DND-41 (cell line): Measurements from ENCODE around the gene ZNF536.

Experiments used
- EZH2 ChIP-seq: IDR thresholded peaks from 3 replicates; pipeline ENCODE4 v1.6.1; 2012; ENCODE audit warnings: borderline replicate concordance, low read depth, mild to moderate bottlenecking, moderate library complexity, low read length, inconsistent platforms; ENCODE audit not compliant: severe bottlenecking
- TF ChIP-seq, protein P1 (sequence below): IDR thresholded peaks from 2 replicates; pipeline ENCODE4 v1.5.1; 2012; ENCODE audit warnings: borderline replicate concordance, low read length, moderate library complexity, mild to moderate bottlenecking; ENCODE audit not compliant: poor library complexity, severe bottlenecking; ENCODE audit errors: extremely low read depth

DNA sequence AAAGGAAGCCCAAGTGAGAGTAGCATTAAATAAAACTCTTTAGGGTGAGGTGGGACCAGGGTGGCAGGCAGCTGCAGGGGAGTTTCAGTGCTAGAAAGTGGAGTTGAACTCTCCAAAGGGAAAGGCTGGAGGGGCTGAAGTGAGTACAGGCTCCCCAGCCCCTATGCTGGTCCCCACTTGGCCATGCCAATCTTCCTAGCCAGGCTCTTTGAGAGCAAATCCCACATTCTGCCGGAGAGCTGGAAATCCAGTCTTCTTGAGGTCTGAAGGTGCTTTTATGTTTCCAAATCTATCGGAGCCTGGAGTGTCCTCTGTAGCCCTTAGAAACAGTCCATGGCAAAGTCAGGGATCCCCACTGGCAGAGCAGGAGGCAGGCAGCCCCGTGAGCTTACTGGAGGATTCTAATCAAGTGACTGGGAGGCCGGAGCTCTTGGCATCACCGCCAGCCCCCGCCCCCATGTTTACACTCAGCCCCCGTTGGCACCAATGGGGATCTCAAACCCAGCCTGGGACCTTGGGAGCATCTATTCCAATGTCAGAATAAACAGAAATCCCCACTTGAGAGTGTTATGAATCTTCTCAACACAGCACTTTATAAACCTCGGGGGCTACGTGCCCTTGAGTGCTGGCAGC, 18.3 kb downstream of the ZNF536 start:
- TF ChIP-seq, protein P1, sequence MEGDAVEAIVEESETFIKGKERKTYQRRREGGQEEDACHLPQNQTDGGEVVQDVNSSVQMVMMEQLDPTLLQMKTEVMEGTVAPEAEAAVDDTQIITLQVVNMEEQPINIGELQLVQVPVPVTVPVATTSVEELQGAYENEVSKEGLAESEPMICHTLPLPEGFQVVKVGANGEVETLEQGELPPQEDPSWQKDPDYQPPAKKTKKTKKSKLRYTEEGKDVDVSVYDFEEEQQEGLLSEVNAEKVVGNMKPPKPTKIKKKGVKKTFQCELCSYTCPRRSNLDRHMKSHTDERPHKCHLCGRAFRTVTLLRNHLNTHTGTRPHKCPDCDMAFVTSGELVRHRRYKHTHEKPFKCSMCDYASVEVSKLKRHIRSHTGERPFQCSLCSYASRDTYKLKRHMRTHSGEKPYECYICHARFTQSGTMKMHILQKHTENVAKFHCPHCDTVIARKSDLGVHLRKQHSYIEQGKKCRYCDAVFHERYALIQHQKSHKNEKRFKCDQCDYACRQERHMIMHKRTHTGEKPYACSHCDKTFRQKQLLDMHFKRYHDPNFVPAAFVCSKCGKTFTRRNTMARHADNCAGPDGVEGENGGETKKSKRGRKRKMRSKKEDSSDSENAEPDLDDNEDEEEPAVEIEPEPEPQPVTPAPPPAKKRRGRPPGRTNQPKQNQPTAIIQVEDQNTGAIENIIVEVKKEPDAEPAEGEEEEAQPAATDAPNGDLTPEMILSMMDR: no peak
- no peak for TF ChIP-seq EZH2
